MM.1S (cell line): ENCODE measurements around the gene GRB10.

Source experiments
- EZH2 ChIP-seq: fragments of 300-600 bp; sonication (generic); optimal IDR thresholded peaks from 2 replicates; pipeline ENCODE3; 2017; ENCODE audit warnings: low read depth, mild to moderate bottlenecking, antibody characterized with exemption, low read length, mixed read lengths
- TF ChIP-seq, protein P1 (sequence below): fragments of 300-600 bp; sonication (generic); IDR thresholded peaks from 2 replicates; pipeline ENCODE4 v1.5.1; 2016; ENCODE audit warnings: antibody characterized with exemption, low read length, mixed read lengths

DNA sequence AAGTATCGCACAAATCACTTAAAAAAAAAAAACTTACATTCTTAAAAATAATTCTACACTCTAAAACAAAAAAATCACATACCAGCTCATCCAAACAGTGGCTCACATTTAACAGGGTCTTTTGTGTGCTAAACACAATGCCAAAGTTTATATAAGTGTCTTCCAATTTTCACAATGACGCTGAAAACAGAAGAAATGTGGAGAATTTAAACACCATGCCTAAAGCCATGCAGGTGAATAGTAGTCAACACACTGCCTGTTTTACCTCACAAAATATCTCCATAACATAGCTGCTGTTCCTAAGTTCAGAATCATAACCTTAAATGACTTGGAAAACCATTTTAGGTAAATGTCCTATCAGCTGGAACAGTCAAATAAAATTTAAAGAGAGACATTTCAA is 55.0 kb downstream of the GRB10 start:
- TF ChIP-seq, protein P1, sequence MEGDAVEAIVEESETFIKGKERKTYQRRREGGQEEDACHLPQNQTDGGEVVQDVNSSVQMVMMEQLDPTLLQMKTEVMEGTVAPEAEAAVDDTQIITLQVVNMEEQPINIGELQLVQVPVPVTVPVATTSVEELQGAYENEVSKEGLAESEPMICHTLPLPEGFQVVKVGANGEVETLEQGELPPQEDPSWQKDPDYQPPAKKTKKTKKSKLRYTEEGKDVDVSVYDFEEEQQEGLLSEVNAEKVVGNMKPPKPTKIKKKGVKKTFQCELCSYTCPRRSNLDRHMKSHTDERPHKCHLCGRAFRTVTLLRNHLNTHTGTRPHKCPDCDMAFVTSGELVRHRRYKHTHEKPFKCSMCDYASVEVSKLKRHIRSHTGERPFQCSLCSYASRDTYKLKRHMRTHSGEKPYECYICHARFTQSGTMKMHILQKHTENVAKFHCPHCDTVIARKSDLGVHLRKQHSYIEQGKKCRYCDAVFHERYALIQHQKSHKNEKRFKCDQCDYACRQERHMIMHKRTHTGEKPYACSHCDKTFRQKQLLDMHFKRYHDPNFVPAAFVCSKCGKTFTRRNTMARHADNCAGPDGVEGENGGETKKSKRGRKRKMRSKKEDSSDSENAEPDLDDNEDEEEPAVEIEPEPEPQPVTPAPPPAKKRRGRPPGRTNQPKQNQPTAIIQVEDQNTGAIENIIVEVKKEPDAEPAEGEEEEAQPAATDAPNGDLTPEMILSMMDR = no peak
- no peak for TF ChIP-seq EZH2
